ENCODE measurements around the gene EXOC2.

EXOC2 gene, protein sequence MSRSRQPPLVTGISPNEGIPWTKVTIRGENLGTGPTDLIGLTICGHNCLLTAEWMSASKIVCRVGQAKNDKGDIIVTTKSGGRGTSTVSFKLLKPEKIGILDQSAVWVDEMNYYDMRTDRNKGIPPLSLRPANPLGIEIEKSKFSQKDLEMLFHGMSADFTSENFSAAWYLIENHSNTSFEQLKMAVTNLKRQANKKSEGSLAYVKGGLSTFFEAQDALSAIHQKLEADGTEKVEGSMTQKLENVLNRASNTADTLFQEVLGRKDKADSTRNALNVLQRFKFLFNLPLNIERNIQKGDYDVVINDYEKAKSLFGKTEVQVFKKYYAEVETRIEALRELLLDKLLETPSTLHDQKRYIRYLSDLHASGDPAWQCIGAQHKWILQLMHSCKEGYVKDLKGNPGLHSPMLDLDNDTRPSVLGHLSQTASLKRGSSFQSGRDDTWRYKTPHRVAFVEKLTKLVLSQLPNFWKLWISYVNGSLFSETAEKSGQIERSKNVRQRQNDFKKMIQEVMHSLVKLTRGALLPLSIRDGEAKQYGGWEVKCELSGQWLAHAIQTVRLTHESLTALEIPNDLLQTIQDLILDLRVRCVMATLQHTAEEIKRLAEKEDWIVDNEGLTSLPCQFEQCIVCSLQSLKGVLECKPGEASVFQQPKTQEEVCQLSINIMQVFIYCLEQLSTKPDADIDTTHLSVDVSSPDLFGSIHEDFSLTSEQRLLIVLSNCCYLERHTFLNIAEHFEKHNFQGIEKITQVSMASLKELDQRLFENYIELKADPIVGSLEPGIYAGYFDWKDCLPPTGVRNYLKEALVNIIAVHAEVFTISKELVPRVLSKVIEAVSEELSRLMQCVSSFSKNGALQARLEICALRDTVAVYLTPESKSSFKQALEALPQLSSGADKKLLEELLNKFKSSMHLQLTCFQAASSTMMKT

DNA sequence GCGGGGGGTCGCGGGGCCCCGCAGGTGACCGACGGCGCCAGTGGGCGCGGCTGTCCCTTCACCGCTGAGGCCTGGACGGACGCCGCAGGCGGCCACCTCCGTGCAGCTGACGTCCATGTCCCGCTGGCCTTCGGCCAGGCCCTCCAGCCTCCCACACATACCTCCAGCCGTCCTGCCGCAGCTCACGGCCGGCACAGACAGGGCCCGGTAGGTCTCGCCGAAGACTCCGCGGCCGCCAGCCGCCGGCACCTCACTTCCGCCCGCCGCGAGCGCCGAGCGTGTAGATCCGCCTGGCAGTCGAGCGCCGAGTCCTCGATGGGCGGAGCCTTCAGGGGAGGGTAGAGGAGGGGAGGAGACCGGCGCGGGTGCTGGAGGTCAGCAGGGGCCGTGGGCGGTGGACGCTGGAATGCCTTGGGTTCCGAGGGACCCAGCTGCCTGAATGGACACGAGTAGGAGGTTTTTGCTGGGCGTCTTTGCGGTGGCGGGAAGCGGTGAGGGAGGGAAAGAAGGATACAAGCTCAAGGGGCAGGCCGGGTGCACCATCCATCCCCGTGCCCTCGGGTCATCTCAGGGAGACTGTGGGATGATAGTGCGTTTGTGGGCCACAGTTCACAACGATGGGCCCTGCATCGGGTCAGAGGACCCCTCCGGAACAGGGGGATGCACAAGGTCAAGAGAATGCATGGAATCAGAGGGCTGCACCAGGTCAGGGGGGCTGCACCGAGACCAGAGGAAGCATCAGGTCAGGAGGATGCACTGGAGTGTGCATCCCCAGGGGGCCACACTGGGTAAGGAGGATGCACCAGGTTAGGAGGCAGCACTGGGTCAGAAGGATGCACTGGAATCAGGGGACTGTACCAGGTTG is at the start of gene EXOC2:
TSS of gene EXOC2 (minus strand) at position 282 of the 865 bp plus-strand sequence. CDS start 55,321 bp downstream, outside the sequence.
- in situ Hi-C loops (cut with MboI; ENCODE audit: low sequenced_read_pairs), result no loop called here

DNA sequence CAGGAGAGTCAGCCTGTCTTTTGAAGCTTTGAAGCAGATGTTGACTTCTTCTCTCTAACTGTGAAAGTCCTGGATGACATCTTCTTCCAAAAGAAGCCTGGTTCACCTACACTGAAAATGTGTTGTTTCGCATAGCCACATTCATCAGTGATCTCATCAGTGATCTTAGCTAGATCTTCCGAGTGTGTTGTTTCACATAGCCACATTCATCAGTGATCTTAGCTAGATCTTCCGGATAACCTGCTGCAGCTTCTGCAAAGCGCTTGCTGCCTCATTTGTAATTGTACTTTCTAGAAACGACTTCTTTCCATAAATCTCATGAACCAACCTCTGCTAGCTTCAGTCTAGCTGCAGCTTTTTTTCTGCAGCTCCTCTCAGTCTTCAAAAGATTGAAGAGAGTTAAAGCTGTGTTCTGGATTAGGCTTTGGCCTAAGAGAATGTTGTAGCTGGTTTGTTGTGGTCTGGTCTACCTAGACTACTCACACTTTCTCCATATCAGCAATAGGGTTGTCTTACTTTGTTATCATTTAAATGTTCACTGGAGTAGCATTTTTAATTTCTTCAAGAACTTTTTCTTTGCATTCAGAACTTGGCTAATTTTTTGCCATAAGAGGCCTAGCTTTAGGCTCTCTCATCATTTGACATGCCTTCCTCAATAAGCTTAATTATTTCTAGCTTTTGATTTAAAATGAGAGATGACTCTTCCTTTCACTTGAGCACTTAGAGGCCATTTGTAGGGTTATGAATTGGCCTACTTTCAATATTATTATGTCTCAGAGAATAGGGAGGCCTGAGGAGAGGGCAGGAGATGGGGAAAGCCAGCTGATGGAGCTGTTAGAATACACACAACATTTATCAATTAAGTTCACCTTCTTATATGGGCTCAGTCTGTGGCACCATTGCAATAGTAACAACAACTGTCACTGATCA is 48.7 kb upstream of the EXOC2 start:
- in situ Hi-C loops (cut with MboI; ENCODE audit: low sequenced_read_pairs), result no loop called here

DNA sequence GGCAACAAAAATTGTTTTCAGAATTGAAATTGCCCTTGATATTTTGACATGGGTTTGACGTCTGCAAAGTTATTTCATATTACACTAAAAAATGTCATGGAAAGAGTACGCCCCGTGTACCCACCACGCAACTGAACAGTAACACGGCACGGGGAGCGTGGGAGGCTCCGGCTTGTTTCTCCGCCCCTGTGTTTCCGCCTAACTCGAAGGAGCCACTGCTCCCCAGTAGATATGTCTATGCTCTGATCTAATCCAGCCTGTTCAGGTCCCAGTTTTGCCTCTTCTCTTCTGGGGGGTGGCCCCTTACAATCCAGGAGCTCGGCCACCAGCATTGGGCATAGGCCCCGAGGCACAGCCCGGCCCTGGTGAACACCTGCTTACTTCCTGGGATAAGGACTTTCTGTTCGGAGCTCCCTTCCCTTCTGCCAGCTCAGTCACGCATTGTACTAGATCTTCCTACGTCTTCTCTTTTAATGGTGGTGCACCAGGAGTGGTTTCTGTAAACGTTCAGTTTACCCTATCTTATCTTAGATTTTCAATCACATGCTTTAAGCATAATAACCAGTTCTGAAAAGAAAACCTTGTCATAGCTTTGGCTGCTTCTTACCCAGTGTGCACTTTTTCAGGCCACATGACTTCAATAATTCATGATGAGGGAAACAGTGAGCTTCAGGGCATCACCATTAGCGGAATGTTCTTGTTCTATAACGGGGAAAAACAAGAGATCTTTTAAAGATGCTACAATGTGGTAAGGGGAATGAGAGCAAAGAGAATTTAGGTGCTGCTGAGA is 43.9 kb upstream of the EXOC2 start:
- in situ Hi-C loops (cut with MboI; ENCODE audit: low sequenced_read_pairs), result no loop called here

DNA sequence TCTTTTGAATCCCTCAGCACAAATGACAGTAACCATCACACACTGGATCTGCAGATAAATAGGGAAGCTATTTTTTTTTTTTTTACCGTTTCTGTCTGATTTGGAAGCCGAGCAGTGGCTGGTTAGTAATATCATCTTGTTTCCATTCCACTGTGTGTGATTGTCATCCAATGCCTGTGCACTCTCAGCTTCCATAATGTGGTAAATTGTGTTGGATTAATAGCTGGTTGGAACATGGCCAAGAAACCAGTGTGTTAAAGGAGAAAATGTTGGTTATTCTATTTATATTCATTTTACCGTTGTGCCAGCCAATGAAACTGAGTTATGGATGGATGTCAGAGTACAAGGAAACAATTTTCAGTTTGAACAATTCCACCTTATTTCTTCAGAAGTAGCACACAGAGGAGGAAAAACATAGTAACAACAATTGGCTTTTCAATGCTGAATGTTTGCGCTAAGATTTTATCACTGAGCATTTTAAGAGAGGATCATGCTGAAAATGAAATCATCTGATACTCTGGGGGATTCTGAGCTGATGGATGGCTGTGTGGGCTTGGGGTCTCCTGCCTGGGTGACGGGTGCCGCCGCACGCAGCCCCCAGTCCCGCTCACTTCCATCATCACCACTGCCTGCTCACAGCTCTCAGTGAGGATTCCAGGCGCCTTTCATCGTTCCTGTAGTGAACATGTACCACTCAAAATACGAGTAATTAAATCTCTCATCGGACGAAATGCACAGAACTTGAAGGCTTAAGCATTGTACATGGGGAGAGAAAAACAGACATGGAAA is 40.7 kb upstream of the EXOC2 start:
- in situ Hi-C loops (cut with MboI; ENCODE audit: low sequenced_read_pairs), result no loop called here

DNA sequence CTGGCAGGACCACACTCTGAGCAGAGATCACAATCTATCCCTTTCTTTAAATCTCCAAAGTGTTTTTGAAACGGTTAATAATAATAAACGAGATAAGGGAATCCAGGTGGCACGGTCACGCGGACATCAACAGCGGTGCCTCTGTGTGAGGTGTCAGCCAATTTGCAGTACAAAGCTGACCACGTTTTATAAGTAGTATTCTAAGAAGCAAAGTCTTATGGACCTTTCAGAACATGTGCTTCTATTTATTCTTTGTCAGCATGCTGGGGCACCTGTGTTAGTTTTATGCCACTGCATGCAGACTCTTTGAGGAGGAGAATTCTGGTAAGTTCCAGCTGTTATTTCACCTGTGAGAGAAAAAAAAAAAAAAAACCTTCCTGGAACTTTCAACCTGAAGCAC is 39.0 kb upstream of the EXOC2 start:
- in situ Hi-C loops (cut with MboI; ENCODE audit: low sequenced_read_pairs), result no loop called here

DNA sequence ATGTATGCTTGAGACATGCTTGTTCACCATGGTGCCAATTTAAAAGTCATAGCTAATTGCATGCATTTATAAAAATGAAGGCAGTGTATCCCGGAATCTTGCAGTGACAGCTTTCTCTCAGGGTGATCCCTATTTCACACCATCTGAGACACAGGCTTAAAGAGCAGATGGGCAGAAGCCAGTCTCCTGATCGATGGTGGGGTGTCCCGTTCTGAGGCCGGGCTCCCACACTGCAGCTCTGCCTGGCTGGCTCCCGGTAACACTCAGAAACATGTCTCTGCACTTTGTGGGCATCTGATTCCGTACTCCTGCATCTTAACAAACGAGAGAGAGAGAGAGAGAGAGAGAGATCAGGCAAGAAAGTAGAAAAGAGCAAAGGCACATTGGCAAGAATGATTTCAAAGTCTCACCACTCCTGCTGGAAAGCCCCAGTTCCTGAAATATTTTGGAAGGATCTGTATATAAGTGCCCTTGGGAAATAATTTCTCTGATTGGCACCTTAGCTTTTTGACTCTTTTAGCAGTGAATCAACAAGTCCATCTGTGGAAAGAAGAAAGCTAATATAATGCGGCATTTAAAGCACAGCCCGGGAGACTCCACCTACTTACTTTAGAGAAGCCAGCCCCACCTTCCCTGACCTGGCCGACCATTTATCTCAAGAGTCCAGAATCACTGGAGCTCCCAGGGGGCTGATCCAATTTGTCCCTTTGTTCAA is 36.8 kb upstream of the EXOC2 start:
- in situ Hi-C loops (cut with MboI; ENCODE audit: low sequenced_read_pairs), result no loop called here

- in situ Hi-C loops (cut with MboI; ENCODE audit: low sequenced_read_pairs), result no loop called here
Observed at GRCh38 chr6:727856-728255, 34.9 kb upstream of the EXOC2 start.

DNA sequence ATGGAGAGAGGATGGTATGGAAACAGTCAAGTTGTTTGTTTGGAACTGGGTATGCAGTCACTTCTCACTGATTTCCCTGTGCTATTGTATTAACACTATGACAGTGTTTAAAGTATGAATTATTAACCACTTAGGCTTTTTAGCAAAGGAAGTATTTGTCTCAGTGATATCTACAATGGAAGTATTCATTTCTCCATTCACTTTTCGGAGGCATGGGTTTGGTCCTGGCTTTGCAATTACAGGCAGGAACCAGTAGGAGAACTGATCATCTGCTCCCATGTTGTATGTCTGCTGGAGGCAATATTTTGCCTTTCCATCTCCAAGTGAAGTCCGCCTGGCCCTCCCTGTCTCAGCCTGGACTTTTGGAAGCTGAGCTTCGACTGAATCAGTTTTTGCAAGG is 30.6 kb upstream of the EXOC2 start:
- in situ Hi-C loops (cut with MboI; ENCODE audit: low sequenced_read_pairs), result no loop called here

DNA sequence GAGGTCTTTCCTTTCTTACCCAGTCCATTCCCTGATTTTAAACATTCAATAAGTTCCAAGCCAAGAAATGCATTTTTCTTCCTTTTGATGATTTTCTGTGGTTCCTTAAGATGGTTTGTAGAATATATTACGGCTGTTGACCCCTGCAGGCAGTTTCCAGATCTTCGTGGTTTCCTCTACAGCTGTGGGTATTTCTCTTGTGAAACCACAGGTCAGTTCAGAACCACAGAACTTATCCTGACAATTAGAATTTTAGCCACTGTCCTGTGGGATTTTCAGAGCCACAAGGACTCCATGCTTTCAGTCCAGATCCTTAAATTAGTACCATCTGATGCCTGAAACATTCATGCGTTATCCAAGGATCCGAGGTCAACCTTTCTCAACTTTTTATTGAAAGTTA is 29.7 kb upstream of the EXOC2 start:
- in situ Hi-C loops (cut with MboI; ENCODE audit: low sequenced_read_pairs), result no loop called here

- in situ Hi-C loops (cut with MboI; ENCODE audit: low sequenced_read_pairs), result no loop called here
Observed at GRCh38 chr6:722077-722524, 29.2 kb upstream of the EXOC2 start.

- in situ Hi-C loops (cut with MboI; ENCODE audit: low sequenced_read_pairs), result no loop called here
Observed at GRCh38 chr6:718345-718744, 25.4 kb upstream of the EXOC2 start.

DNA sequence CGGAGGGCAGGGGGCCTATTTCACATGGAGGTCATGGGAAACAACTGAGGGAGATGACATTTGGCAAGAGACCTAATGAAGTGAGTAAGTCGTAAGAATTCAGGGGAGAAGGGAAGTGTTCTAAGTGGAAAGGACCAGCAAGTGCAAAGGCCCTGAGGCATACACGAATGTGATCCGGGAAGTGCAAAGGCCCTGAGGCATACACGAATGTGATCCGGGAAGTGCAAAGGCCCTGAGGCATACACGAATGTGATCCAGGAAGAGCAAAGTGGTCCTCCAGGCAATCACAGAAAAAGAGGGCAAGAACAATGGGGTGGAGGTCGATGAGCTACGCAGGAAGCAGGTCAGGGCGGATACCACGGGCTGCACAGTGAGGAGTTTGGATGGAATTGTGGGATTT is 24.2 kb upstream of the EXOC2 start:
- in situ Hi-C loops (cut with MboI; ENCODE audit: low sequenced_read_pairs), result no loop called here

- in situ Hi-C loops (cut with MboI; ENCODE audit: low sequenced_read_pairs), result no loop called here
Observed at GRCh38 chr6:715709-716491, 23.0 kb upstream of the EXOC2 start.

- in situ Hi-C loops (cut with MboI; ENCODE audit: low sequenced_read_pairs), result no loop called here
Observed at GRCh38 chr6:714100-714499, 21.2 kb upstream of the EXOC2 start.

DNA sequence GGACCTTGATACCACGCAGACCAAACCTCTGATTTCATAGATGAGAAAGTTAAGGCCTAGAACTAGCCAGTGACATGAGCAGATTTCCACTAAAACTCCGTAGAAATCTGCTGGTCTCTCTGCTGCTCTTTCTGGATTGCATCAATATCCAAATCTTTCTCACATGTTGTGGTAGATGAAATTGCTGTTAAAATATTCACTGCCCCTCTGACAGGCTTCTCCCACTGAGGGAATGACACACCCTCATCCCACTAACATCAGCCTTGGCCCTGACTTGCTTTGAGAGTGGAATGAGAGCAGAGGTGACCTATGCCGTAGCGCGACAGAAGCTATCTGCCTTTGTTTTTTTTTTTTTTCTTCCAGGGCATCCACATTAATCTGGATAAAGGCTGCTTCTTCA is 20.4 kb upstream of the EXOC2 start:
- in situ Hi-C loops (cut with MboI; ENCODE audit: low sequenced_read_pairs), result no loop called here

DNA sequence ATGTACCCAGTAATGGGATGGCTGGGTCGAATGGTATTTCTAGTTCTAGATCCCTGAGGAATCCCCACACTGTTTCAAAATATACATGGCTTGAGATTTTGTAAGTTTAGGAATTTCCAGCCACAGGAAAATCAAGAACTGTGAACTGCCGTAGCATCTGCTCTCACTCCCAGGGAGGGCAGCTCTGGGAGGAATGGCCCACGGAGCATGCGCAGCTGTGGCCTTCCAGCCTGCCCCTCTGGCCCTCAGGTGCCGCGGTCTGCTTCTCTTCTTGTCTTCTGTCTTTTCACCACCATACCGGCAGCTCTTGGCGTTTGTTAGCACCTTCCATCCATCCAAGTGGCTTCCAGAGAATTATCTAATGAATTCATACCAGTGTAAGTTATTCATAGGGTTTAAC is 19.9 kb upstream of the EXOC2 start:
- in situ Hi-C loops (cut with MboI; ENCODE audit: low sequenced_read_pairs), result no loop called here

GRCh38 chr6:711925-712324 is 19.0 kb upstream of the EXOC2 start:
- in situ Hi-C loops (cut with MboI; ENCODE audit: low sequenced_read_pairs), result no loop called here
